ENCODE data around the gene ID1. TPM values are rescaled to one million over a fixed set of nuclear protein-coding genes. Genes with fewer than 3 reads are reported as not detected.
A peak's percentile ranks its signal among the peaks of the same experiment; 100 is the strongest.

The ID1 gene
- total and polyA plus RNA-seq, 9 donors: 21.2 to 79.2 (median 36.5) TPM

- peak; percentile 72 for DNase-seq
- Histone ChIP-seq H3K27me3 (ENCODE audit: control insufficient read depth, insufficient read depth, low read length) (no peaks in the 10 kb centered on the region), H3K9me3 (replicated peaks; ENCODE audit: control insufficient read depth, low read depth, low read length) (no peaks in the 10 kb centered on the region), H3K4me3 (ENCODE audit: low read length) (no peak overlapping the region), H3K4me1 (ENCODE audit: control insufficient read depth, insufficient read depth, low read length) (peaks cover 4% of the 10 kb centered on the region), H3K36me3 (ENCODE audit: control insufficient read depth, insufficient read depth, low read length) (no peaks in the 10 kb centered on the region), H3K27ac (ENCODE audit: low read length) (no peak overlapping the region)
- no CpG with 5 or more reads among the region's 5 CpGs for WGBS (ENCODE audit: insufficient coverage)
Measured at GRCh38 chr20:31652917-31653396, 47.9 kb downstream of the ID1 start.

- DNase-seq: no peak
- Histone ChIP-seq H3K9me3 (replicated peaks; ENCODE audit: control insufficient read depth, low read depth, low read length) (no peaks in the 10 kb centered on the region), H3K36me3 (ENCODE audit: control insufficient read depth, insufficient read depth, low read length) (no peaks in the 10 kb centered on the region), H3K4me1 (ENCODE audit: control insufficient read depth, insufficient read depth, low read length) (peaks cover 4% of the 10 kb centered on the region), H3K27ac (ENCODE audit: low read length) (no peak overlapping the region), H3K27me3 (ENCODE audit: control insufficient read depth, insufficient read depth, low read length) (no peaks in the 10 kb centered on the region), H3K4me3 (ENCODE audit: low read length) (no peak overlapping the region)
- WGBS (ENCODE audit: insufficient coverage): 17% methylated on average over 2 of the region's 5 CpGs
Measured at GRCh38 chr20:31653561-31653960, 48.5 kb downstream of the ID1 start.

GRCh38 chr20:31654534-31654933 is 49.4 kb downstream of the ID1 start:
- Histone ChIP-seq H3K36me3 (ENCODE audit: control insufficient read depth, insufficient read depth, low read length) (no peaks in the 10 kb centered on the region), H3K9me3 (replicated peaks; ENCODE audit: control insufficient read depth, low read depth, low read length) (no peaks in the 10 kb centered on the region), H3K27ac (ENCODE audit: low read length) (no peak overlapping the region), H3K27me3 (ENCODE audit: control insufficient read depth, insufficient read depth, low read length) (no peaks in the 10 kb centered on the region), H3K4me1 (ENCODE audit: control insufficient read depth, insufficient read depth, low read length) (peaks cover 4% of the 10 kb centered on the region), H3K4me3 (ENCODE audit: low read length) (no peak overlapping the region)
- no peak for DNase-seq
- WGBS (ENCODE audit: insufficient coverage): 62% methylated on average over 4 of the region's 5 CpGs

Other genes with a start within 250 kb of the ID1 start
- not detected for gene DEFB118, start 236.7 kb upstream of the ID1 start, total RNA-seq
- not detected for gene DEFB118, start 236.7 kb upstream of the ID1 start, polyA plus RNA-seq (ENCODE audit: insufficient read depth in 1 of 8, insufficient read length in 8 of 8, low replicate concordance in 1 of 8)
- gene DEFB119, start 214.7 kb upstream of the ID1 start, total RNA-seq: not detected
- not detected for gene DEFB119, start 214.7 kb upstream of the ID1 start, polyA plus RNA-seq (ENCODE audit: insufficient read depth in 1 of 8, insufficient read length in 8 of 8, low replicate concordance in 1 of 8)
- gene DEFB121, start 199.1 kb upstream of the ID1 start, total RNA-seq: not detected
- gene DEFB121, start 199.1 kb upstream of the ID1 start, polyA plus RNA-seq (ENCODE audit: insufficient read depth in 1 of 8, insufficient read length in 8 of 8, low replicate concordance in 1 of 8): not detected
- not detected for gene DEFB123, start 164.7 kb upstream of the ID1 start, total RNA-seq
- not detected for gene DEFB123, start 164.7 kb upstream of the ID1 start, polyA plus RNA-seq (ENCODE audit: insufficient read depth in 1 of 8, insufficient read length in 8 of 8, low replicate concordance in 1 of 8)
- 0.62 TPM for gene DEFB124, start 130.2 kb upstream of the ID1 start, total RNA-seq
- 1 to 10 TPM in 4 of 8 donors, under 1 TPM in 3, not detected in 1; 0.41 to 1.7 (median 1.4) TPM for gene DEFB124, start 130.2 kb upstream of the ID1 start, polyA plus RNA-seq (ENCODE audit: insufficient read depth in 1 of 8, insufficient read length in 8 of 8, low replicate concordance in 1 of 8)
- gene REM1, start 130.0 kb upstream of the ID1 start, total RNA-seq: 9.6 TPM
- gene REM1, start 130.0 kb upstream of the ID1 start, polyA plus RNA-seq (ENCODE audit: insufficient read depth in 1 of 8, insufficient read length in 8 of 8, low replicate concordance in 1 of 8): 1 to 10 TPM; 3.6 to 8.5 (median 5.6) TPM
- 26.4 TPM for gene HM13, start 90.8 kb upstream of the ID1 start, total RNA-seq
- gene HM13, start 90.8 kb upstream of the ID1 start, polyA plus RNA-seq (ENCODE audit: insufficient read depth in 1 of 8, insufficient read length in 8 of 8, low replicate concordance in 1 of 8): 100 to 1,000 TPM in 2 of 8 donors, 10 to 100 TPM in 6; 74.5 to 105 (median 78.8) TPM
- gene COX4I2, start 32.6 kb downstream of the ID1 start, total RNA-seq: 11.4 TPM
- 10 to 100 TPM in 3 of 8 donors, 1 to 10 TPM in 5; 7.0 to 12.5 (median 8.5) TPM for gene COX4I2, start 32.6 kb downstream of the ID1 start, polyA plus RNA-seq (ENCODE audit: insufficient read depth in 1 of 8, insufficient read length in 8 of 8, low replicate concordance in 1 of 8)
- gene BCL2L1, start 117.6 kb downstream of the ID1 start, total RNA-seq: 27.5 TPM
- 10 to 100 TPM; 34.8 to 48.2 (median 41.3) TPM for gene BCL2L1, start 117.6 kb downstream of the ID1 start, polyA plus RNA-seq (ENCODE audit: insufficient read depth in 1 of 8, insufficient read length in 8 of 8, low replicate concordance in 1 of 8)
- 21.9 TPM for gene TPX2, start 134.0 kb downstream of the ID1 start, total RNA-seq
- 10 to 100 TPM; 21.4 to 42.7 (median 31.3) TPM for gene TPX2, start 134.0 kb downstream of the ID1 start, polyA plus RNA-seq (ENCODE audit: insufficient read depth in 1 of 8, insufficient read length in 8 of 8, low replicate concordance in 1 of 8)
- 39.5 TPM for gene MYLK2, start 214.1 kb downstream of the ID1 start, total RNA-seq
- gene MYLK2, start 214.1 kb downstream of the ID1 start, polyA plus RNA-seq (ENCODE audit: insufficient read depth in 1 of 8, insufficient read length in 8 of 8, low replicate concordance in 1 of 8): 10 to 100 TPM; 35.0 to 65.5 (median 43.4) TPM
- 6.0 TPM for gene FOXS1, start 240.3 kb downstream of the ID1 start, total RNA-seq
- 10 to 100 TPM in 2 of 8 donors, 1 to 10 TPM in 6; 4.5 to 11.7 (median 7.1) TPM for gene FOXS1, start 240.3 kb downstream of the ID1 start, polyA plus RNA-seq (ENCODE audit: insufficient read depth in 1 of 8, insufficient read length in 8 of 8, low replicate concordance in 1 of 8)